Glomerular visceral epithelial cell (primary cell): Measurements from ENCODE around the gene FAM13A.
"Not testable (repeated sequence)": the region's sequence is repeated elsewhere in the genome, so short reads cannot be mapped to it uniquely, and the experiment has no call there.

Experiments used
- DNase-seq: peaks from one replicate; pipeline ENCODE4 v3.0.0-alpha.2; 2016; ENCODE audit errors: extremely low spot score

FAM13A gene

DNA sequence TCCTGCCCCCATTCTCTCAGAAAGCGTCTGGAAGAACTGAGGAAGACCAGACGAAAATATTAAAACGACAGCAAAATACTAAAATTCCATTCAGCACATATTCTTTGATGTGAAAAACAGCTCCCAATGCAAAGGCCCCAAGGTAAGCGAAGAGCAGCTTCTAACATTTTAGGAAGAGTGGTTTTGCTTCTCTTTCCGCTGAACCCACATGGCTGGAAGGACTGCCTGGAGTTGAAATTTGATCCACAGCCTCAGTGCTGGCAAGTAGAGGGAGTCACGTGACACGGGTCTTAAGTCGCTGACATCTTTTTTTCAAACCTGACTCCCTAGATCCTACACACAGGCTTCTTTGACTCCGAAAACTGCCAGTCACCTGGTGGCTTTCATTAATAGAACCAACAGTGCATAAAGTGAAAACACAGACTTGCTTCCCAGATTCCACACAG lies at the start of gene FAM13A:
FAM13A (minus strand) TSS at position 233 of the 446 bp plus-strand sequence; CDS start at position 12, 221 bp downstream.
- DNase-seq: peak; percentile 91

DNA sequence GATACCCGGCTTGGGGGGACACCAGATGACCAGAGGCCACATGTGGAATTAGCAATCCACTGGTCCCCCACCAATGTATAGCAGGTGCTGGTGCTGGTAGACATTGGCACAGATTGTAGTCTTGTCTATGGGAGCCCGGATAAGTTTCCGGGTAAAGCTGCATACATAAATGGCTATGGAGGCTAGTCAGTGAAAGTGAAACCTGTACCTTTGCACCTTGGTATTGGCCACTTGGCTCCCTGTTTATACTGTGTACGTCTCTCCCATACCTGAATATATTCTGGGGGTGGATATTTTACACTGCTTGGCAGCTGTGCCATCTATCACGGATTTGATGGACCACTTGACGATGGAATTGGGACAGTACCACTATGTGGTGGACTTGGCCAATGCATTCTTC lies 48.7 kb upstream of the FAM13A start:
- no peak for DNase-seq

DNA sequence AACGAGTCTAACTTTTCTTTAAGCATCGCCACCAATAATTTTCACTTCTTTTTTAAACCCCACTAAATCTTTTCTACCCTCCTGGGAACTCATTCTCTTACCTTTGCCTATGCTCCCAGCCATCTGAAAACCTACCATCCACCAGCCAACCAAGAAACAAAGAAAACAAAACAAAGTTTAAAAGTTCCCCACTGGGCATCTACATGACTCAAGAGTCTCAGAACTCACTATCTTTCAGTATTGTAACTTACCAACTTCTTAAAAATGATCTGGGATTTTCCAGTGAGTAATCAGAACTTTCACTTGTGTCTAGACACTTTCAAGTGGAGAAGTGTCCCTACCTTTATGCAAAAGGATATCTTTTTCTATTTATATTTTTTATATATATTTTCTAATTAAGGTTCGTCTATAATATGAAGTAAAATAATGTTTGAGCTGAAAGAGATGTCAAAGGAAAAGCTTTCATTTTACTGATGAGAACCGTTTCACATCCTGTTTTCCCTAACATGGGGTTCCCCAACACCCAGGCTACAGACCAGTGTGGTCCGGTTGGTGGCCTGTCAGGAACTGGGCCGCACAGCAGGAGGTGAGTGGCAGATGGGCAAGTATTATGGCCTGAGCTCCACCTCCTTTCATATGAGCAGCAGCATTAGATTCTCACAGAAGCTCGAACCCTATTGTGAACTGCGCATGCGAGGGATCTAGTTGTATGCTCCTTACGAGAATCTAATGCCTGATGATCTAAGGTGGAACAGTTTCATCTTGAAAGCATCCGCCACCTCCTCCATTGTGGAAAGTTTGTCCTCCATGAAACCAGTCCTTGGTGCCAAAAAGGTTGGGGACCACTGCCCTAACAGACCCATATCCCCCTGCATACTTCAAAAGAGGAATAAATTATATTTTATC lies 44.5 kb upstream of the FAM13A start:
- no peak for DNase-seq

DNA sequence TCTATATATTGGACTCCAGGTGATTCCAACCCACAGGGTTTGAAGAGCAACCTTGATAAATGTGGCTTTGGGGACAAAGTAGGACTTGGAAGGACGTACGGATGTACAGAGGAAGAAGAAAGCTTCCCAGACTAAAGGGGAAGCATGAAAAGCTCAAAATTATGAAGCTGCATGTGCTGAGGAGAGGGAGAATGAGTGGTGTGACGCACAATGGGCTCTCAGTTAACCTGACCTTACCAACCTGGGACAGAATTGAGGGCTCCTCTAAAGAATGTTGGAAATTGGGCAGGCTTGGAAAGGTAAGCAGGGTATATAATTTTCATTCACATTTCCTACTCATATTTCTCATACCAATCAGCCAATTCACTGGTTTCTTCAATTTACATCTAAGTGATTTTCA lies 43.9 kb upstream of the FAM13A start:
- no peak for DNase-seq

DNA sequence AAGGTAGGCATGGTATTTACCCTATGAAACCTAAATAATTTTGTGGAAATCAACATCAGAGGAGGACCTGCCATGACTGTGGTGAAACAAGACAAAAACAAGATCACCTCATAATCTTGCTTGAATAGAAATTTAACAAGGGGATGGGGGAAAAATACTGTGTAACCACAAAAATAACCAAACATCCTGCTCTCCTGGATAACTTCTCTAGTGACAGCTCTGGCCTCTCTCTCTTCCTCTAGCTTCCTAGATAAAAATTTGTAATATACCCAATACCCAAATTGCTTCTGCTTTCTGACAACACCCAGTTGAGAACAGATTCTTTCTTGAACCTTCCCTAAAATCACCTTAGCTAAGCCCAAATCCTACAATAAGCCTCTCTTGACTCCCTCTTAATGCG lies 42.5 kb upstream of the FAM13A start:
- DNase-seq: no peak

DNA sequence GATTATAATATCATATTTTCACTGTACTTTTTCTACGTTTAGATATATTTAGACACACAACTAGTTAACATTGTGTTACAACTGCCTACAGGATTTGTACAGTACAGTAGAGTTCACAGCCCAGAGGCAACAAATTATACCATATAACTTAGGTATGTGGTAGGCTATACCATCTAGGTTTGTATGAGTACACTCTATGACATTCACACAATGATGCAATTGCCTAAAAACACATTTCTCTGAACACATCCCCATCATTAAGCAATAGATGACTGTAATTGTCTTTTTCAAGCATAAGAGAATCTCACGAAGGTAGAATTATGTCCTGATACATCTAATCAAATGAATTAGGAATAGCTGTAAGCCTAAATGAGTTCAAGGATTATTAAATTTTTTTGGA lies 42.0 kb upstream of the FAM13A start:
- DNase-seq: no peak

DNA sequence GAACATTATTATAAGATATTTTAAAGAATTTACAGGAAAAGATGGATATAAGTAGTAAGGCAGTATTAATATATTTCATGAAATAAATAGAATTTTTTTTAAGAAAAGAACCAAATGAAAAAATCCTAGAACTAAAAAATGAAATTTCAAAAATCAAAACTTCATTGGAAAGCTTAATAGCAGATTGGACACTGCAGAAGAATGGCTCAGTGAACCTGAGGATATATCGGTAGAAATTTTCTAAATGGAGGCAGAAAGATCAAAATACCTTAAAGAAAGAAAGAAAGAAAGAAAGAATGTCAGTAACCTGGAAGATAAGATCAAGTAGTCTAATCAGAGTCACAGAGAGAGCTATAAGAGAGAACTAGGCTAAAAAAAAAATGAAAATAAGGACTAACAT lies 21.3 kb upstream of the FAM13A start:
- DNase-seq: no peak

DNA sequence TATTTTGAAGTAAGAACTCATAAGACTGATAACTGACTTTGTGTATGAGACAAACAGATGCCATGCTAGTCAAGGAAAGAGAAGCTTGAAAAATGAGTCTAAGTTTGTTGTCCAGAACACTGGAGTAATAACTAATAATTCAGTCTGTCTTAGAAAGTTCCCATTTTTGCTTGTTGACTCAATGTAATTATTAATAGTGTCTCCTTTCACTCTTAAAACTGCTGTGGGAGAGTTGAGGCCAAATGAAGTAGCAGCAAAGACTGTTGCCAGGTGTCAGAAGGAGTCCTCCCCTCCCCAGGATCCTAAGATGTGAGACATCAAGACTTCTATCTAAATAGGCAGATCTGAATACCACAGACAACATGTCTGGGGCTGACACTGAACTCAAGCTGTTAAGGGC lies 20.8 kb upstream of the FAM13A start:
- DNase-seq: no peak

DNA sequence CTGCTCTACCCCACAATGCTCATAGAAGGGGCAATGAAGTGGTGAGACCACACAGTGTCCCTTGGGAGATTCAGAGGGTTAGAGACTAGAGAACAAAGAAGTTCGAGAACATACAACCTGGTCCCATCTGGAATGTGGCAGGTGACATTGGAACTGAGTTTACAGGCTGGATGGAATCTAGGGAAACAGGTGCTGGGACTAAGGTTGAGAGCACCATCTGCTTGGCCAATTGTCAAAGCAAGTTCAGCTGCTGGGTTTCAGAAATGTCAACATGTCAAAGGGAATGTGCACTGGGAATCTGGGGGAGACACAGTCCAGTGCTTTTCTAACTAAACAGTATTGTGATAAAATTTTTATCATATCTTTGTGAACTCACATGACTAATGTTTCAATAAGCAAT lies 15.9 kb upstream of the FAM13A start:
- no peak for DNase-seq

DNA sequence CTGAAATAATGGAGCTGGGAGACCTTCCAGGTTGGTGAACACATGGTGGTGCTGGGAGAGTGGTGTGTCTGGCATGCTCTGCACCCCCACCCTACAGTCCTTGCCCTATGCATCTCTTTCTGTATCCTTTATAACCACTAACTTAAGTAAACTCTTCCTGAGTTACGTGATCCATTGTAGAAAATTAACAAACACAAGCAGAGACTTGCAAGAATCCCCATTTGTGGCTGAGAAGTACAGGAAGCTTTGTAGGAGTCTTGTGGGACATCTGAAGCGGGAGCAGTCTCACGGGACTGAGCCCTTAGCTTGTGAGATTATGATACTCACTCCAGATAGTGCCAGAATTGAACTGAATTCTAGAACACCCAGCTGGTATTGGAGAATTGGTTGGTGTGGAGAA lies 14.3 kb upstream of the FAM13A start:
- DNase-seq: no peak

DNA sequence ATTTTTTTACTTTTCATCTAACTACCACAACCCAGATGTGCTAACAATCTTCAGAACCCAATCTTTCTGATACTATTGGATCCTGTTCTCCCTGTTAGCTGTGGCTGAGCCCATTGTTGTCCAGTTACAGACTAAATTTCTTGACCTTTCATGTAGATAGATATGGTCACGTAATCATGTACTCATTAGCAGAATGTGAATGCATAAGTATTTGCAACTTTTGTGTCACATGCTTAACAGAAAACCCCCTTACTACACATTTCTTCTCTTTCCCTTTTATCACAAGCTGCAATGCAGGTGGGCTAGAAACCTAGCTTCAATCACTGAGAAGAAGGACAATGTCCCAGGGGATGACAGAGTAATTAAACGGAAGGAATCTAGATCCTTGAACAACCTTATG lies 13.1 kb upstream of the FAM13A start:
- DNase-seq: no peak

DNA sequence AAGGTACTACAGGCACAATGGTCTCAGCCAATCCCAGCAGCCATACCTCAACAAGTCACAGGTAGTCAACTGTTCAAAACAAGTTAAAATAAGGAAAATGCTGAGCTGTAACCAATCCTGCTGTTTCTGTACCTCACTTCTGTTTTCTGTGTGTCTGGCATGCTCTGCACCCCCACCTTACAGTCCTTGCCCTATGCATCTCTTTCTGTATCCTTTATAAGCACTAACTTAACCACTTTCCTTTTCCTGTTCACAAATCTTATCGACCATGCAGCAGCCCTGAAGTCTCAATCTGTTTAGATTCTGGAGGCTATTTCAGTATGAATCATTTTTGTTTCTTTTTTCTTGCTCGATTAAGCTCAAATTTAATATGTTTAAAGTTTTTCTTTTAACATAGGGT lies 12.5 kb upstream of the FAM13A start:
- DNase-seq: no peak

DNA sequence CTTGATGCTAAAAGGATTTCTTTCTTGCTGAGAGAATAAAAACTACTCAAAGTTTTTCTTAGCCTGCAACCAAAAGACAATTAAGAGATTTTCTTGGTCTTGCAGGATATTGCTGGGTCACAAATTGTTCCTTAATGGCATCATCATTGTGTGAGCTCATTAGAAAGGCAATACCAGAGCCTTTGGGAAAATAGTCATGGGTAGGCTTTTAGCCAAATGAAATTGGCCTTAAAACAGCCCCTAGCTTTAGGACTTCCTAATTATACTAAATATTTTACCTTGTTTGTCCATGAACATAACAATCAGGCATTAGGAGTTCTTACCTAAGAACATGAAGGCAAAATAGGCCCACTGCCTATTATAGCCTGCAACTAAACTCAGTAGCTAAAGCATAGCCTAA lies 10.4 kb upstream of the FAM13A start:
- no peak for DNase-seq

DNA sequence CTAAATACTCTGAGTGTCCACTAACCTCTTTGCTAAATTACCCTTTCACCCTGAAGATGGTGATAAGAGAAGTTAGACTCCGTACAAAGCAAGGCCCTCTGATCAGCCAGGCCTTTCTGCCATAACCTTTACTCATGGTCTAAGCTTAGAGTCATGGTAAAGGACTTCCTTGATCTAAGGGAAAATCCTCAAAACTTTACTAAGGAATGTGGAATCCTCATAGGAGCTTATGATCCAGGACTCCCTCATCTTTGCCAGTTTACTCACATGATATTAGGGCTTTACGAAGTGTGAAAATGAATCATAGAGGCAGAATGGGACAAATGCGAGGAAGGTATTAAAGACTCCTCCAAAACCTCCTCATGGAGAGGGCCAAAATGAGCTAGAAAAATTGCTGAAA lies 7.9 kb upstream of the FAM13A start:
- peak; percentile 60 for DNase-seq

DNA sequence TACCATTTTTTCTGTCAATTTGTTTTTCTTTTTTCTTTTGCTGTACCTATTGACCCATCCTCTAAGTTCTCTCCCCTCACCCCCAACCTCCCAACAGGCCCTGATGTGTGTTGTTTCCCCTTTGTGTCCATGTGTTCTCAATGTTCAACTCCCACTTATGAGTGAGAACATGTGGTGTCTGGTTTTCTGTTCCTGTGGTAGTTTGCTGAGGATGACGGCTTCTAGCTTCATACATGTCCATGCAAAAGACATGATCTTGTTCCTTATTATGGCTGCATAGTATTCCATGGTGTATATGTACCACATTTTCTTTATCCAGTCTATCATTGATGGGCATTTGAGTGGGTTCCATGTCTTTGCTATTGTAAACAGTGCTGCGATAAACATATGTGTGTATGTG lies 859 bp upstream of the FAM13A start:
- not testable (repeated sequence) for DNase-seq

DNA sequence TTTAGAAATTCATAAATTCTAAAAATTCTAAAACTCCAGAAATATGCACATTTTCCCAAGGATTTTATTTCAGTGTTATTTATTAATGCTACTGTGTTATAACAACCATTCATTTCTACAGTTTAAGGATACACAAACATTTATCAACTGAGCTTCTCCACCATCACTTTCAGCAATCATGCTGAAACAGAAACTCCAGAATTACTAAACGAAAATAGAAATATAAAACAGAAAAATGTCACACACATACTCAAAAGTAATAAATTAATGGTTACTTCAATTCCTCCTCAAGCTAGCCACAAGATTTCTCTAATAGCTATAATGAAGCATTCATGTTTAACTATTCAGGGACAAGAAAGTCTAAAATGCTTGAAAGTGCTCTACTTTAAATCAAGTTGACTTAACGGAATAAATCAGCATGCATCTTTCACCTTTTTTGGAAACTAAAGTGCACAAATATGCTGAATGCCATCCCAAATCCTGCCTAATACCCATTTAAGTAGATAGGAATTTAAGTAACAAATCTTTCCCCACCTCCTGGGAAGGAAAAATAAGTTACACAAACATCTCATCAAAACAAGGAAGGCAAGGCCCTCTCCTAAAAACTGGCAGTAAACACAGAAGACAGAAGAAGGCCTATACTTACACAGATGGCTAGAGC lies 563 bp downstream of the FAM13A start:
- DNase-seq: no peak

DNA sequence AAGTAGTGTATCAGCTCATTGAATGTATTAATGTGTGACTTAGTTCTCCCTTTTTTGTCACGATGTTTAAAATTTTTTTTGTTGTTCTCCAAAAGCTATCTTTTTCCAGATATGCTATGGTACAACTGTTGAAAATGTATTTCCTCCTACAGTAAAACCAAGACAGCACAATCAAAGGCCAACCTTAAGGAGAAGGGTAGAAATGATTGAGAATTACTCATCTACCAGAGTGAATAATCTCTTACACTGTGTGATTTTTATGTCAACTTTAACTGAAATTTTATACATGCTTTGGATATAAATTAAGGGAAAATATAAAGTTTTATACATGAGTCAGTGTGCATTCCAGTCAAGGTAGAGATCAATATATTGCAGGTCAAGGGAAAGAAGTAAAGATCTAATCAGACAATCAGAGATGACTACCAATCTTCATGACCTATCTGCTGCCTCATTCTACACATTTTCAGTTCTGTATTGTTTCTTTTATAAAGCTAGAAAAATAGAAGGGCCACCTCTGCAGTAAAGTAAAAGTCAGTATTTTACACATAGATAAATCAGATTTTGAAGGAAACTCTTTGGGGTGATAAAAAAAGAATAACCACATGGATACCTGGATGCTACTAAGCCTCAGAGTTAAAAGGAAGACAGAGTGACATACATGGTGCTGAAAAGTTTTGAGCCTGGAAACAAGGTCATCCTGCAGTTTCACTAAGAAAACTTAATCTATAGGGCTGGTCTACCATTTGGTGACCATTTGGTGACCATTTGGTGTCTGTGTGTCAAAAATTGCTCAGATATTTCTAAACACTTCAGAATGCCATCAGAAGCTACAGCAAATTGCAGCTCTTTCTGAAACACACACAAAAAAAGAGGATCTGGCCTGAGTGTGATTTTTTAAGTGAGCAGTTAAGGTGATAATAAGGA lies 1.6 kb downstream of the FAM13A start:
- DNase-seq: no peak

DNA sequence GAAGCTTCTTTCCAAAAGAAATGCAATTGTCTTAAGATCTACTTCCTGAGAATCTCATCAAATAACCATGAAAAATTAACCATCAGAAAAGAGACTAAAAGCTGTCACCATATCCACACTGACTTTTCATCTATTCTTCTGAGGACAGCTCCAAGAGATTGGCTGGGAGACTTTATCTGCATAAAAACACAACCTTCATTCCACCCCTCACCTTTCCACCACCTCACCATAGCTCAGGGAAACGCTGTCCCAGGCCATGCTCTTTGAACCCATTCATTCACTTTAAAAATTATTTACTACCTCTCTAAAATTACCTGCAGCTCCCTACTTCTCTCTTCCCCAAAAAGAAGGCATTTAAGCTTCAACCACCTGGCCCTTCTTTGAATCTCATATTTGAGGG lies 2.4 kb downstream of the FAM13A start:
- DNase-seq: no peak

DNA sequence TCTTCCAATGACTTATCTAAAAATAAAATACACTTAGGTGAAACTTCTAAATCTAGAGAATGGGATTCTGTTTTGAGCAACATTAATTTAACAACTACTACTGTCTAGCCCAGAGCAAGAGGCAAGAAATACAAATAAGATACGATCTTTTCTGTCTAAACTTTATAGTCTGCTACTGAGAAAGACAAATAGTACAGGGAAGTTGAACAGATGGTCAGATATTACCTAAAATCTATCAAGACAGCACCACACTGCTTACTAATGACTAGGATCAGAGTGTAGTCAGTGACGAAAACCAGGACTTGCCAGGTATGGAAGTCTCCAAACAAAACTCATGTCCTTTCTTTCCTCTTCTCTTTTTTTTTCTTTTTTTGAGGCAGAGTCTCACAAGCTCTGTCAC lies 7.1 kb downstream of the FAM13A start:
- no peak for DNase-seq

DNA sequence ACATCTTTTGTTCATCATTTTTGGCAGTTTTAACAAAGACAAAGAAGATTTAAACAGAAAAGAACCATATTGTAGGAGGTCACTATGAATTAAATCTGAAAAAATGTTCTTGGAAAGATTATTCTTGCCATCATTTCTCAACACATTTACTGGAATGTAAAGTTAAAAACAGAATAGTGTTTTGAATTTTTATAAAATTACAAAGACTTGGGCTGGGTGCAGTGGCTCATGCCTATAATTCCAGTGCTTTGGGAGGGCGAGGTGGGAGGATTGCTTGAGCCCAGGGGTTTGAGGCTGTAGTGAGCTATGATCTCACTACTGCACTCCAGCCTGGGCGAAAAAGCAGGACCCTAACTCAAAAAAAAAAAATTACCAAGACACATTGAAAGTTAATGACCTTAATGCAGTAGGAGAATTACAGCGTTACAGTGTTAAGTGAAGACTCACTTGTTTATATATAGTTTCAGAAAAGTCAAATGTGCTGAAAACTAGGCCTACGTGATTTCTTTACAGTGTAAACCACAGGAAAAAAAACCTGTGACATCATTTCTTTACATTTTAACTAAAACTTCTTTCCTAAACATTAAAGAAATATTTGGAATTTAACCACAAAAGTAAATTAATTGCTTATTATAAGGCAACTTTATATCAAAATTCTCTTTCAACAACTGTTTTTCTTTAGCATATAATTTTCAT lies 7.9 kb downstream of the FAM13A start:
- no peak for DNase-seq

DNA sequence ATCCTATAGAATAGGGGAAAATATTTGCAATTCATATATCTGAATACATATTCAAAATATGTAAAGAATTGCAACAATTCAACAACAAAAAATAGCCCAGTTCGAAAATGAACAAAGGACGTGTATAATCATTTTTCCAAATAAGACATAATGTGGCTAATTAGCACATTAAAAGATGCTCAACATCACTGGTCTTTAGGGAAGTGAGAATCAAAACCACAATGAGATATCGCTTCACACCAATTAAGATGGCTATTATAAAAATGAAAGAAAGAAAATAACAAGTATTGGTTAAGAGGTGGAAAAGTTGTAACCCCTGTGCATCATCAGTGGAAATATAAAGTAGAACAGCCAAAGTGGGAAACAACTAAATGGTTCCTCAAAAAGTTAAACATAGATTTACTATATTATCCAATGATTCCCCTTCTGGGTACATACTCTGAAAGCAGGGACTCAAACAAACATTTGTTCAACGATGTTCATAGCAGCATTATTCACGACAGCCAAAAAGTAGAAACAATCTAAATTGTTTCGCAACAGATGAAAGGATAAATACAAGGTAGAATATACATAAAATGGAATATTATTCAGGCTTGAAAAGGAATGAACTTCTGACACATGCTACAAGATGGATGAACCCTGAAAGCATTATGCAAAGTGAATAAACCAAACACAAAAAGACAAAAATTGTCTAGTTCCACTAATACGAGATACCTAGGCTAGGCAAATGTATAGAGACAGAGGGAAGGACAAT lies 12.7 kb downstream of the FAM13A start:
- DNase-seq: no peak
